OCI-LY1 (cell line): Measurements from ENCODE around the gene IL22RA2.

ENCODE experiments used
- H2AFZ ChIP-seq: fragments of 200-600 bp; sonication (generic), shearing (Covaris generic); 2 replicates; pipeline ENCODE4 v1.6.0; 2014; ENCODE audit warnings: antibody characterized with exemption, mild to moderate bottlenecking, low read length
- H3F3A ChIP-seq: fragments of 200-600 bp; sonication (generic), shearing (Covaris generic); 2 replicates; pipeline ENCODE4 v1.6.0; 2014; ENCODE audit warnings: mild to moderate bottlenecking, antibody characterized with exemption, low read length, moderate library complexity; ENCODE audit not compliant: insufficient read depth
- H3K27ac ChIP-seq: fragments of 200-600 bp; sonication (generic); 2 replicates; pipeline ENCODE4 v1.5.1; 2014; ENCODE audit warnings: low read length, mixed run types, mild to moderate bottlenecking, low read depth; ENCODE audit not compliant: poor library complexity, severe bottlenecking
- H3K27me3 ChIP-seq: fragments of 200-600 bp; sonication (generic); 2 replicates; pipeline ENCODE4 v1.6.0; 2014; ENCODE audit warnings: antibody characterized with exemption, mild to moderate bottlenecking, low read length, moderate library complexity; ENCODE audit not compliant: insufficient read depth
- H3K36me3 ChIP-seq: fragments of 200-600 bp; sonication (generic); 2 replicates; pipeline ENCODE4 v1.6.1; 2014; ENCODE audit warnings: mild to moderate bottlenecking, antibody characterized with exemption, low read length, moderate library complexity, mixed read lengths; ENCODE audit not compliant: insufficient read depth
- H3K4me1 ChIP-seq: fragments of 200-600 bp; sonication (generic); 2 replicates; pipeline ENCODE4 v1.5.1; 2014; ENCODE audit warnings: mild to moderate bottlenecking, low read length, moderate library complexity; ENCODE audit not compliant: insufficient read depth, severe bottlenecking
- H3K4me2 ChIP-seq: fragments of 200-600 bp; sonication (generic), shearing (Covaris generic); 2 replicates; pipeline ENCODE4 v1.6.1; 2014; ENCODE audit warnings: low read length
- H3K4me3 ChIP-seq: fragments of 200-600 bp; sonication (generic); 2 replicates; pipeline ENCODE4 v1.5.1; 2014; ENCODE audit warnings: low read length, low read depth, mild to moderate bottlenecking, mixed read lengths; ENCODE audit not compliant: poor library complexity, severe bottlenecking
- H3K79me2 ChIP-seq: fragments of 200-600 bp; shearing (Covaris generic); 2 replicates; pipeline ENCODE4 v1.6.1; 2016; ENCODE audit warnings: mixed run types, low read length, mixed read lengths; ENCODE audit not compliant: insufficient read depth
- H3K9ac ChIP-seq: fragments of 200-600 bp; sonication (generic), shearing (Covaris generic); 2 replicates; pipeline ENCODE4 v1.6.1; 2014; ENCODE audit warnings: mild to moderate bottlenecking, low read length, mixed read lengths
- H3K9me2 ChIP-seq: fragments of 200-600 bp; sonication (generic), shearing (Covaris generic); 2 replicates; pipeline ENCODE4 v1.6.1; 2014; ENCODE audit warnings: low read depth, mild to moderate bottlenecking, low read length, mixed read lengths
- H3K9me3 ChIP-seq: fragments of 200-600 bp; shearing (Covaris generic); 2 replicates; pipeline ENCODE4 v1.6.1; 2014; ENCODE audit warnings: low read length, mixed read lengths
- H4K20me1 ChIP-seq: fragments of 200-600 bp; sonication (generic), shearing (Covaris generic); 2 replicates; pipeline ENCODE4 v1.6.0; 2016; ENCODE audit warnings: mild to moderate bottlenecking, low read length; ENCODE audit not compliant: insufficient read depth
- EZH2 ChIP-seq: fragments of 200-600 bp; sonication (generic), shearing (Covaris generic); IDR thresholded peaks from 2 replicates; pipeline ENCODE4 v1.8.0; 2017; ENCODE audit warnings: borderline replicate concordance, mixed run types, mild to moderate bottlenecking, antibody characterized with exemption, low read length, moderate library complexity, mixed read lengths
- TF ChIP-seq, protein P1 (sequence below): fragments of 200-600 bp; sonication (generic), shearing (Covaris generic); IDR thresholded peaks from 2 replicates; pipeline ENCODE4 v1.5.1; 2017; ENCODE audit warnings: mild to moderate bottlenecking, antibody characterized with exemption, low read length, moderate library complexity, mixed read lengths

IL22RA2 gene

DNA sequence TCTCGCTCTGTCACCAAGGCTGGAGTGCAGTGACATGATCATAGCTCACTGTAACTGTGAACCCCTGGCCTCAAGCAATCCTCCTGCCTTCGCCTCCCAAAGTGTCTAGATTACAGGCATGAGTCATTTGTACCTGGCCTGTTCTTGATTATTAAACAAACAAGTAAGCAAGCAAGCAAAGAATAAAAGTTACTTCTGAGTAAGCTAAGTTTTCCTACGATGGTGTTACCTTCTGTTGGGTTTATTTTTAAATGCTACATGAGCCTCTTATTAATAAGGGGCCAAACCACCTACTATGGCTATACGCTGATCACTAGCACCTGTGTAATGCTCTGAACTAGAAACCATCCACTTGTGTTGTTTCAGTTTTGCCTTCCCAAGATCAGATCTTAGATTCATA, 50.8 kb downstream of the IL22RA2 start:
- no peak overlapping the region for H3K4me3 ChIP-seq
- H4K20me1 ChIP-seq = no peaks in the 10 kb centered on the region
- H3K4me2 ChIP-seq = no peak overlapping the region
- H3K79me2 ChIP-seq = no peaks in the 10 kb centered on the region
- H3F3A ChIP-seq = no peaks in the 10 kb centered on the region
- H3K9ac ChIP-seq = no peak overlapping the region
- no peak overlapping the region for H2AFZ ChIP-seq
- H3K36me3 ChIP-seq = no peaks in the 10 kb centered on the region
- TF ChIP-seq EZH2 = no peak
- TF ChIP-seq, protein P1, sequence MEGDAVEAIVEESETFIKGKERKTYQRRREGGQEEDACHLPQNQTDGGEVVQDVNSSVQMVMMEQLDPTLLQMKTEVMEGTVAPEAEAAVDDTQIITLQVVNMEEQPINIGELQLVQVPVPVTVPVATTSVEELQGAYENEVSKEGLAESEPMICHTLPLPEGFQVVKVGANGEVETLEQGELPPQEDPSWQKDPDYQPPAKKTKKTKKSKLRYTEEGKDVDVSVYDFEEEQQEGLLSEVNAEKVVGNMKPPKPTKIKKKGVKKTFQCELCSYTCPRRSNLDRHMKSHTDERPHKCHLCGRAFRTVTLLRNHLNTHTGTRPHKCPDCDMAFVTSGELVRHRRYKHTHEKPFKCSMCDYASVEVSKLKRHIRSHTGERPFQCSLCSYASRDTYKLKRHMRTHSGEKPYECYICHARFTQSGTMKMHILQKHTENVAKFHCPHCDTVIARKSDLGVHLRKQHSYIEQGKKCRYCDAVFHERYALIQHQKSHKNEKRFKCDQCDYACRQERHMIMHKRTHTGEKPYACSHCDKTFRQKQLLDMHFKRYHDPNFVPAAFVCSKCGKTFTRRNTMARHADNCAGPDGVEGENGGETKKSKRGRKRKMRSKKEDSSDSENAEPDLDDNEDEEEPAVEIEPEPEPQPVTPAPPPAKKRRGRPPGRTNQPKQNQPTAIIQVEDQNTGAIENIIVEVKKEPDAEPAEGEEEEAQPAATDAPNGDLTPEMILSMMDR = no peak
- no peaks in the 10 kb centered on the region for H3K9me3 ChIP-seq
- H3K9me2 ChIP-seq = no peaks in the 10 kb centered on the region
- no peaks in the 10 kb centered on the region for H3K4me1 ChIP-seq
- H3K27me3 ChIP-seq = no peaks in the 10 kb centered on the region
- H3K27ac ChIP-seq = no peak overlapping the region

DNA sequence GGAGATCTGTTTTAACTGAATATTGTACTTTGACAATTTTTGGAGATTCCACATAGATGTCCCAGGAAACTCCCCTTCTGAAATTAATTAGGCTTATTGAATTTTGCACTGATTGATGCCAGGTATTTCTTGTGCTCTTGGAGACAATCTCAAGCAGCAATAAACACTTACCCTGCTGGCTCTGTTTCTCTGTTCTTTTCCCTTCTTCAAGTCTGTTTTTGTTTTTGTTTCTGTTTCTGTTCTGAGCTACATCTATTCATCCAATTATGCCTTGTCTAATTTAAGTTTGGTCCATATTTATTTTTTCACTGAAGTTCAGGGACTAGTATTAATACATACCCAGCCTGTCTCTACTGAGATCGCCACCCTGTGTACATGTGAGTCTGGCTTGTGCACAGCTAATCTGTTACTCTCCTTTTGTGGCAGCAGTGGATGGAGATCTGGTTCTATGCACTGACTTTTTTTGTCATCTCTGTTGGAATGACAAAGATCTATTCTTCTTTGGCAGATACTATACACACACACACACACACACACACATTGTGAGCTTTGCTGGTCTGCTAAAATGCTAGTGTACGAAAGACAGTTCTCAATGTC, 51.9 kb downstream of the IL22RA2 start:
- Histone ChIP-seq H3K27ac (no peak overlapping the region), H3K27me3 (no peaks in the 10 kb centered on the region), H2AFZ (no peak overlapping the region), H4K20me1 (no peaks in the 10 kb centered on the region), H3K36me3 (no peaks in the 10 kb centered on the region), H3K9ac (no peak overlapping the region), H3K4me3 (no peak overlapping the region), H3K4me1 (no peaks in the 10 kb centered on the region), H3K4me2 (no peak overlapping the region), H3K9me3 (no peaks in the 10 kb centered on the region), H3F3A (no peaks in the 10 kb centered on the region), H3K9me2 (no peaks in the 10 kb centered on the region), H3K79me2 (no peaks in the 10 kb centered on the region)
- no peak for TF ChIP-seq EZH2
- TF ChIP-seq, protein P1 = no peak

DNA sequence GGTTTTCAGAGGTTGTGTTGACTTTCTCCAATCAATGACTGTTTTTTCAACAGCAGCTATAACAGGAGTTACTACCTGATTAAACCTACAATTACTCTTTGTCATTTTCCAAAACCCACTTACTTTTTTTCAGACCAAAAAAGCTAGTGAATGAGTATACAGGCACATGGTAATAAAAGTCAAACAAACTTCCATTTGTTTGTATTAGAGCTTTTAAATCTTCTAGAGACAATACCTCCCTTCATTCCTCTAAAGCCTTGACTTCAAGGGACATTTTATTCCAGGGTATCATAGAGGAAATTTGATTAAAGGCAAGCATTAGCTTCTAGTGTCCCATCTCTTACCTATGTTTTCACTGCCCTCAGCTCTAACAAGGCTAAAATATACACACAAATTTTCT, 52.7 kb downstream of the IL22RA2 start:
- Histone ChIP-seq H3K4me3 (no peak overlapping the region), H3K27me3 (no peaks in the 10 kb centered on the region), H3K9me2 (no peaks in the 10 kb centered on the region), H3K9ac (no peak overlapping the region), H3F3A (no peaks in the 10 kb centered on the region), H3K4me1 (no peaks in the 10 kb centered on the region), H3K9me3 (no peaks in the 10 kb centered on the region), H3K36me3 (no peaks in the 10 kb centered on the region), H3K27ac (no peak overlapping the region), H3K4me2 (no peak overlapping the region), H4K20me1 (no peaks in the 10 kb centered on the region), H3K79me2 (no peaks in the 10 kb centered on the region), H2AFZ (no peak overlapping the region)
- TF ChIP-seq, protein P1 = no peak
- TF ChIP-seq EZH2 = no peak
